PC-9 (cell line): ENCODE results near the gene TMEM214. TPM values are rescaled to one million over a fixed set of nuclear protein-coding genes. Genes with fewer than 3 reads are reported as not detected.

ENCODE experiments used
- BruUV-seq: library from RNA; stranded (reverse); fragments of 400-500 nt; replicated peaks from 2 replicates; lab custom pipeline; 2021; lab: Mats Ljungman, UMichigan
- CTCF ChIA-PET: fragments of 300-600 bp; sonication (Branson Sonifier 250); formaldehyde crosslinking; loops from one replicate; lab custom pipeline; 2022; ENCODE audit warnings: antibody characterized with exemption; lab: Charles Lee
- POLR2A ChIA-PET: fragments of 300-600 bp; sonication (Branson Sonifier 250); formaldehyde crosslinking; loops from one replicate; lab custom pipeline; 2022; ENCODE audit warnings: antibody characterized with exemption; ENCODE audit not compliant: unreplicated experiment; lab: Charles Lee
- DNase-seq, 2 experiments: peaks; one replicate each; pipeline versions ENCODE4 v3.0.0 to v3.0.0-alpha.2; 2015 to 2022; ENCODE audit warnings: mixed read lengths in 1 of 2
- H2AFZ ChIP-seq: fragments of 200-600 bp; sonication (generic); 2 replicates; pipeline ENCODE4 v1.8.1; 2017; ENCODE audit warnings: antibody characterized with exemption
- H3F3A ChIP-seq: fragments of 200-600 bp; sonication (generic); 2 replicates; pipeline ENCODE4 v1.8.1; 2017; ENCODE audit warnings: antibody characterized with exemption, mild to moderate bottlenecking, low read depth; ENCODE audit not compliant: insufficient read depth
- H3K27ac ChIP-seq: fragments of 200-600 bp; sonication (generic); 2 replicates; pipeline ENCODE4 v1.6.1; 2016; ENCODE audit warnings: mixed run types
- H3K27me3 ChIP-seq: fragments of 200-600 bp; sonication (generic); 2 replicates; pipeline ENCODE4 v1.6.1; 2016; ENCODE audit warnings: low read depth, mixed run types; ENCODE audit not compliant: insufficient read depth
- H3K36me3 ChIP-seq: fragments of 200-600 bp; sonication (generic); 2 replicates; pipeline ENCODE4 v1.6.1; 2016; ENCODE audit warnings: low read depth, mixed run types
- H3K4me1 ChIP-seq: fragments of 200-600 bp; sonication (generic); replicated peaks from 2 replicates; pipeline ENCODE4 v1.6.1; 2016; ENCODE audit warnings: mixed run types; ENCODE audit not compliant: insufficient read depth
- H3K4me2 ChIP-seq: fragments of 200-600 bp; sonication (generic); 2 replicates; pipeline ENCODE4 v1.6.1; 2017; ENCODE audit warnings: mixed run types
- H3K4me3 ChIP-seq: fragments of 200-600 bp; sonication (generic); 2 replicates; pipeline ENCODE4 v1.6.1; 2016; ENCODE audit warnings: mixed run types
- H3K79me2 ChIP-seq: fragments of 200-600 bp; sonication (generic); 2 replicates; pipeline ENCODE4 v1.6.1; 2017; ENCODE audit warnings: low read depth, mixed run types
- H3K9me2 ChIP-seq: fragments of 200-600 bp; sonication (generic); 2 replicates; pipeline ENCODE4 v1.8.1; 2017; ENCODE audit warnings: mild to moderate bottlenecking; ENCODE audit not compliant: insufficient read depth
- H3K9me3 ChIP-seq: fragments of 200-600 bp; sonication (generic); 2 replicates; pipeline ENCODE4 v1.8.1; 2016; ENCODE audit warnings: low read depth; ENCODE audit not compliant: insufficient read depth
- H4K20me1 ChIP-seq: fragments of 200-600 bp; sonication (generic); 2 replicates; pipeline ENCODE4 v1.8.1; 2017; ENCODE audit not compliant: insufficient read depth
- EZH2 ChIP-seq: fragments of 200-600 bp; sonication (generic); IDR thresholded peaks from 2 replicates; pipeline ENCODE4 v1.8.0; 2017; ENCODE audit warnings: antibody characterized with exemption, low read depth
- intact Hi-C: fragments of 100-400 bp; cut with micrococcal nuclease; formaldehyde crosslinking; loops from one replicate; pipeline ENCODE4 v1.10.0; 2022; ENCODE audit not compliant: unreplicated experiment
- total RNA-seq: library from RNA; stranded (reverse); gene quantifications from 2 replicates; pipeline ENCODE4 v1.2.3, GENCODE V29; 2021
- TF ChIP-seq, protein P1 (sequence below): fragments of 200-600 bp; sonication (generic); conservative IDR thresholded peaks from 2 replicates; pipeline ENCODE4 v1.6.1; 2017; ENCODE audit warnings: mixed run types, antibody characterized with exemption, mild to moderate bottlenecking, moderate library complexity

Gene TMEM214
- total RNA-seq, 1 experiment from 2014 or later: 65.6 TPM

DNA sequence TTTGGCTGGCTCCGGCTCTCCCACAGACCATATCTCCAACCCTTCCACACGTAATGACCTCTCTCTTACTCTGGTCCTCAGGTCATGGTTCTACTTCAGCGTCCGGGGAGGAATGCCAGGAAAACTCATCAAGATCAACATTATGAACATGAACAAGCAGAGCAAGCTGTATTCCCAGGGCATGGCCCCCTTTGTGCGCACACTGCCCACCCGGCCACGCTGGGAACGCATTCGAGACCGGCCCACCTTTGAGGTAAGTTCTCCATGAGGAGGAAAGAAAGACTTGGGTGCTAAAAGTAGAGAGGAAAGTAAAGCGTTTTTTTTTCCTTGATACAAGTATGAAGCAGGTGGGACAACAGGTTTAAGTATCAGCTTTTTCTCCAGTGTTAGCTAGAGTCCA, 20.6 kb downstream of the TMEM214 start:
- TF ChIP-seq EZH2: no peak
- TF ChIP-seq, protein P1, sequence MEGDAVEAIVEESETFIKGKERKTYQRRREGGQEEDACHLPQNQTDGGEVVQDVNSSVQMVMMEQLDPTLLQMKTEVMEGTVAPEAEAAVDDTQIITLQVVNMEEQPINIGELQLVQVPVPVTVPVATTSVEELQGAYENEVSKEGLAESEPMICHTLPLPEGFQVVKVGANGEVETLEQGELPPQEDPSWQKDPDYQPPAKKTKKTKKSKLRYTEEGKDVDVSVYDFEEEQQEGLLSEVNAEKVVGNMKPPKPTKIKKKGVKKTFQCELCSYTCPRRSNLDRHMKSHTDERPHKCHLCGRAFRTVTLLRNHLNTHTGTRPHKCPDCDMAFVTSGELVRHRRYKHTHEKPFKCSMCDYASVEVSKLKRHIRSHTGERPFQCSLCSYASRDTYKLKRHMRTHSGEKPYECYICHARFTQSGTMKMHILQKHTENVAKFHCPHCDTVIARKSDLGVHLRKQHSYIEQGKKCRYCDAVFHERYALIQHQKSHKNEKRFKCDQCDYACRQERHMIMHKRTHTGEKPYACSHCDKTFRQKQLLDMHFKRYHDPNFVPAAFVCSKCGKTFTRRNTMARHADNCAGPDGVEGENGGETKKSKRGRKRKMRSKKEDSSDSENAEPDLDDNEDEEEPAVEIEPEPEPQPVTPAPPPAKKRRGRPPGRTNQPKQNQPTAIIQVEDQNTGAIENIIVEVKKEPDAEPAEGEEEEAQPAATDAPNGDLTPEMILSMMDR: no peak
- Histone ChIP-seq H3F3A (peaks cover 22% of the 10 kb centered on the region), H3K4me2 (no peak overlapping the region), H3K4me1 (peaks cover 14% of the 10 kb centered on the region), H3K79me2 (no peaks in the 10 kb centered on the region), H2AFZ (no peak overlapping the region), H3K27ac (no peak overlapping the region), H3K9me2 (no peaks in the 10 kb centered on the region), H3K9me3 (no peaks in the 10 kb centered on the region), H3K4me3 (no peak overlapping the region), H3K36me3 (peaks cover 15% of the 10 kb centered on the region), H3K27me3 (no peaks in the 10 kb centered on the region), H4K20me1 (no peaks in the 10 kb centered on the region)
- POLR2A ChIA-PET: no interaction called here
- intact Hi-C loops: no loop called here
- no TSS peak for BruUV-seq
- DNase-seq: no peak
- CTCF ChIA-PET: no interaction called here

DNA sequence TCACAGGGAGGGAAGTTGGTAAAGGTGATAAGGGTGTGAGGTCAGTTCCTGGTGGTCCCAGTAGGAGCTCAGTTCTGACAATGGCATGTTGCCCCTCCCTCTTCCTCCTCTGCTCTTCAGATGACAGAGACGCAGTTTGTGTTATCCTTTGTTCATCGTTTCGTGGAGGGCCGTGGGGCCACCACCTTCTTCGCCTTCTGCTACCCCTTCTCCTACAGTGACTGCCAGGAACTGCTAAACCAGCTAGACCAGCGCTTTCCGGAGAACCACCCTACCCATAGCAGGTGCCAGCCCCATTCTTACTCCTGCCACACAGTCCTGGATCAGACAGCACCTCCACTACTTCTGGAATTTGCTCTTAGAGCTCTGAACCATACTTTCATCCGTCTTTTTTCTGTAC, 21.0 kb downstream of the TMEM214 start:
- Histone ChIP-seq H2AFZ (no peak overlapping the region), H3K79me2 (no peaks in the 10 kb centered on the region), H3K9me2 (no peaks in the 10 kb centered on the region), H3K36me3 (peaks cover 15% of the 10 kb centered on the region), H3K4me2 (no peak overlapping the region), H3F3A (peaks cover 22% of the 10 kb centered on the region), H3K4me1 (peaks cover 14% of the 10 kb centered on the region), H4K20me1 (no peaks in the 10 kb centered on the region), H3K27me3 (no peaks in the 10 kb centered on the region), H3K4me3 (no peak overlapping the region), H3K9me3 (no peaks in the 10 kb centered on the region), H3K27ac (no peak overlapping the region)
- intact Hi-C loops: no loop called here
- CTCF ChIA-PET: no interaction called here
- DNase-seq: no peak
- no peak for TF ChIP-seq EZH2
- TF ChIP-seq, protein P1: no peak
- POLR2A ChIA-PET: no interaction called here
- no TSS peak for BruUV-seq

DNA sequence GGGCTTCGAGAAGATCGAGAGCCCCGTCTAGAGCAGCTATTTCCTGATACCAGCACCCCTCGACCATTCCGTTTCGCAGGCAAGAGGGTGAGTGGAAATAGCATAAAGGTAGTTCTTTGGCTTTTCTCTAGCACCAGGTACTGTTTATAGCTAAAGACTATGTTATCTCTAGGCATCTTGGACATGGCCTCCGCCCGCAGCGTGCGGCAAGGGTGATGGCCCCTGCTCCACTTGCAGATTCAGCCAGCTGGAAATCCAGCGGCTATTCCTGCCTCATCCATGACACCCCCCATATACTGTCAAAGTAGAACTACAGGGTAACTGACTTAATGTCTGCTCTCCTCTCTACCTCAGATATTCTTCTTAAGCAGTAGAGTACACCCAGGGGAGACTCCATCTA, 22.0 kb downstream of the TMEM214 start:
- H3K9me3 ChIP-seq: no peaks in the 10 kb centered on the region
- no peaks in the 10 kb centered on the region for H3K9me2 ChIP-seq
- peaks cover 15% of the 10 kb centered on the region for H3K36me3 ChIP-seq
- no peak overlapping the region for H3K27ac ChIP-seq
- H3K79me2 ChIP-seq: no peaks in the 10 kb centered on the region
- peaks cover 6% of the 10 kb centered on the region for H3K4me1 ChIP-seq
- no TSS peak for BruUV-seq
- no peaks in the 10 kb centered on the region for H4K20me1 ChIP-seq
- H3K27me3 ChIP-seq: no peaks in the 10 kb centered on the region
- ChIA-PET CTCF (interaction anchor here (0.6 to 0.7 kb wide), 2 partner anchors 36 to 95 kb away, joined by 3 read pairs; no protein-coding TSS in a partner anchor), POLR2A (interaction anchor here (0.6 kb wide), 1 partner anchor 726 kb away, joined by 18 read pairs; no protein-coding TSS in a partner anchor)
- peaks cover 15% of the 10 kb centered on the region for H3F3A ChIP-seq
- no peak for TF ChIP-seq EZH2
- TF ChIP-seq, protein P1: no peak
- H3K4me3 ChIP-seq: no peak overlapping the region
- H2AFZ ChIP-seq: no peak overlapping the region
- DNase-seq: no peak
- intact Hi-C loops: no loop called here
- H3K4me2 ChIP-seq: no peak overlapping the region
